Stimulated activated CD8-positive, alpha-beta memory T cell treated with anti-CD3 and anti-CD28 coated beads, Interleukin-4, amount 100 ng/mL, for 24 hours (primary cell): ENCODE measurements around the gene DTNB.

Source experiments
- DNase-seq: peaks from one replicate; pipeline ENCODE4 v3.0.0-alpha.2; 2020; ENCODE audit warnings: low read depth

DTNB gene

GRCh38 chr2:25385910-25386309 lies 287.5 kb downstream of the DTNB start:
- DNase-seq, result no peak

DNA sequence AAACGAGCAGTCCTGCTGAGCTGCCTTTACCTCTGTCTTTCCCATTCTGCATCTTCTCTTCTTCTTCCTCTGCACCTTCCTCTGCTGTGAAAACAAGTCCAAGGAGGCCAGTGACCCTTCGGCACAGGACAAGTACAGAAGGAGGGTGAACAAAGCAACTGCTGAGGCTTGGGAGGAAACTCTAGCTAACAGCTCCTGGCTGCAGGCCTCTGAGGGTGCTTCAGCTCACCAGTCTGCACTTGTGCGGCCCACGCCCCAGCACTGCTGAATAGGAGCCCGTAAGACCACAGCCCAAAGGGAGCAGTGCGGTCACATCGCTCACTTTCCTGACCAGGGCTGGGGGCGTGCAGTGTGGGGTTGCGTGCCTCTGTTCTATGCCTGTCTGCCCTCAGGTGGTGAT lies 289.6 kb downstream of the DTNB start:
- no peak for DNase-seq

DNA sequence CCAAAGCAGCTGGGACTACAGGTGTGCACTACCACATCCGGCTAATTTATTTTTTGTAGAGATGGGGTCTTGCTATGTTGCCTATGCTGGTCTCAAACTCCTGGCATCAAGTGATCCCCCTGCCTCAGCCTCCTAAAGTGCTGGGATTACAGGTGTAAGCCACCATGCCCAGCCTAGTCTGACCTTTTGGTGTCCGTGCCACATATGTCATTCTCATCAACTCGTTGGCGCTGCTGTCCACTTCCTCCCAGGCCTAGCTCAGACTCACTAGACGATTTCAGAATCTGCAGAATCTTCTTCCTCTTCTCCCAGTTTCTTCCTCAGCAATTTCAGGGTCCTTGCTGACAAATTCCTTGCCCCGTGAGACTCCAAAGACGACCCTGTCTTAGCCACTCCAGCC lies 291.9 kb downstream of the DTNB start:
- DNase-seq, result no peak

- DNase-seq, result no peak
These were observed 292.6 kb downstream of the DTNB start for GRCh38 chr2:25380586-25381375.

GRCh38 chr2:25380023-25380422 lies 293.4 kb downstream of the DTNB start:
- no peak for DNase-seq

- no peak for DNase-seq
These were observed 293.8 kb downstream of the DTNB start for GRCh38 chr2:25379535-25379934.

DNA sequence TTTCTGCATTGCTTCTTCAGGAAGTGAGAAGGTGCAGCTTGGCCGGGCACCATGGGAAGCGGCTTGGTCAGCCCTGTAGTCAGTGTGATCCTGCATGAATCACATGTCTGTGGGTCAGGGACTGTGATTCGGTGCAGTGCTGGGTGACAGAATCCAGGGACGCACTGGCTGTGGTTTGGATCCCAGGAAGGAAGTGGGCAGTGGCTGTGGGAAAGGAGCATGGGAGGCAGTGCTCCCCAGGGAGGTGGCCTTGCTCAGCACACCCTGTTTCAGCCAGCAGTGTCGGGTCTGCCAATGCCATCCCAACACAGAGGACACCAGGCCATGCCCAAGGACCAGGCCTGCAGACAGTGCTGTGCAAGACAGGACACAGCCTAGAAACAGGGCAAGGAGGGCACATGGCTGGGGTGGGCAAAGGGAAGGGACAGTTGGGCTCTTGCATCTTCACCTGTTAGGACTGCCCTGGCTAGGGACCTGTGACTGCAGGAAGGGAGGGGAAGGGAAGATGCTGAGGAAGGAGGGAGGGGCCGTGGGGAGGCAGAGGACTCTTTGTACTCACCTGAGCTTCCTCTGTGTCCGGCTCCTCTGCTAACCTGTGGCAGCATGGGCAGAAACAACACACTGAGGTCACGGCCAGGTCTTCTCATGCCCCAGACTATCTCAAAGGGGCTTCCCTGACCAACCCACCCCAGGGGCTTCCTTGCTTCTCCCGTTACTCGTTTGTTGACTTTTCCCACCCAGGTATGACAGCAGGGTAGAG lies 294.5 kb downstream of the DTNB start:
- DNase-seq, result no peak

DNA sequence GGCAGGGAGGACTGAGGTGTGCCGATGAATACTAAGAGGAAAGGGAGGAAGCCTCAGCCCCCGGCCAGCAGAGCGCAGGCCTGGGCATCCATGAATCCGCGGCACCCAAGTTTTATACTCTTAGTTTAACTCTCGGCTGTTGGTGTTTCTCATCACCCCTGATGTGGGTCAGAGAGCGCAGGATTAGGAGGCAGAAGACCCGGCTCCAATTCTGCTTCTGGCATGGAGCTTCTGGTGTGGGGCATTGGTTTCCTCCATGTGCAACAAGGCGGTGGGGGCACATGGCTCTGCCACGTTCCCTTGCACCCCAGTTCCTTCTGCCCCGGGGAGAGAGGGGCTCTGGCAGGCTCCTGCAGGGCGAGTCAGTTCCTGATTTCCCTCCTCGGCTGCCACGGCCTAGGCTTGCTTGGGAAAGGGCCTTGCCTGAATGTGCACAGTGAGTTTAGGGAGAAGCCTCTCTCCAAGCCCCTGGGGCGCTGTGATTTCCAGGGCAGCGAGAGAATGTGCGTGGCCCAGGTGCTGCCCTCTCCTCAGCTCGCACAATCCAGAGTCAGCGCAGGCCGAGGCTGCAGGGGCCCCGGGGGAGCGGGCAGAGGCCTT lies 295.5 kb downstream of the DTNB start:
- DNase-seq, result no peak

GRCh38 chr2:25376750-25377621 lies 296.4 kb downstream of the DTNB start:
- DNase-seq, result peak; percentile 91

- DNase-seq, result no peak
These were observed 297.3 kb downstream of the DTNB start for GRCh38 chr2:25375989-25376545.

DNA sequence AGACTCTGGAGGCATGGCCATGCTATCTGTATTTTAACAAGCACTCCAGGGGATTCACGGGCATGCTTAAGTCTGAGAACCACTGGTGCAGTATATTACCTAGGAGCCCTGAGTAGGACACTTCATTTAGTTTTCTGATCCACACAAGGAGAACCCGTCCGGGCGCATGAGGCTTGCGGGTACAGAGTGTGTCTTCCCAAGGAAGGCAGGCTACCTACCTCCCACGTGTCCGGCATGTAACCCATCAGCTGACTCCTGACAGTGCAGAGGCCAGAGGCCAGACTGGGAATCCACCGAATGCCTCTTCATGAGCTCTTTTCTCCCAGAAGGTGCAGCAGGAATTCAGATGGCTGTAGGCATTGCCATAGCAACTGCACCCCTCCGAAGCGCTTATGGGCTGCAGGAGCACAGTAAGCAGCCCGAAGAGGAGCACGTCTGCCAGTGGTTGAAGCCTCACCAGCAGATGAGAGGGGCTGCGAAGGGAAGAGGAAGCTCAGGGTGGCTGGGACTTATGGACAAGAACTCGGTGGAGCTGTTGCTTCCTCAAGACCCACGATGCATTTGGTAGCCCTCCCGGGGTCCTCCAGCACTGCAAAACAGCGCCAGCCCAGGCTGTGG lies 297.9 kb downstream of the DTNB start:
- no peak for DNase-seq

DNA sequence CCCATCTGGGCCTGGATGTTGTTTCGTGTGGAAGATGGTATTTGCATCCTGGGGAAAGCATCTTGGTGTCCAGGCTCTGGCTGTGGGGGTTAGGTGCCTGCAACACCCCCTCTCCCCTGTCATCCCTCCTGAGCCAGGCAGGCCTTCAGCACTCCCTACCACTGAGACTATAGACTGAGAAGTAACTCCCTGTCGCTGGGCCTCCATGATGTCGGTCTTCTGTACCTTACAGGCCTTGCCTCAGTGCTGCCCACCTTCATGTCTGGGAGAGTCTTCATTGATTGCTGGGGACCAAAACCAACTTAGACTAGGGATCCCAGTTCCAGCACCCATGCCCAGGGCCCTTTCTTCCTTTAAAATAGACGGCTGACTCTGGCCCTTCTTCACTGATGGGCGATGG lies 298.6 kb downstream of the DTNB start:
- DNase-seq, result no peak

GRCh38 chr2:25374411-25374810 lies 299.0 kb downstream of the DTNB start:
- DNase-seq, result no peak

DNA sequence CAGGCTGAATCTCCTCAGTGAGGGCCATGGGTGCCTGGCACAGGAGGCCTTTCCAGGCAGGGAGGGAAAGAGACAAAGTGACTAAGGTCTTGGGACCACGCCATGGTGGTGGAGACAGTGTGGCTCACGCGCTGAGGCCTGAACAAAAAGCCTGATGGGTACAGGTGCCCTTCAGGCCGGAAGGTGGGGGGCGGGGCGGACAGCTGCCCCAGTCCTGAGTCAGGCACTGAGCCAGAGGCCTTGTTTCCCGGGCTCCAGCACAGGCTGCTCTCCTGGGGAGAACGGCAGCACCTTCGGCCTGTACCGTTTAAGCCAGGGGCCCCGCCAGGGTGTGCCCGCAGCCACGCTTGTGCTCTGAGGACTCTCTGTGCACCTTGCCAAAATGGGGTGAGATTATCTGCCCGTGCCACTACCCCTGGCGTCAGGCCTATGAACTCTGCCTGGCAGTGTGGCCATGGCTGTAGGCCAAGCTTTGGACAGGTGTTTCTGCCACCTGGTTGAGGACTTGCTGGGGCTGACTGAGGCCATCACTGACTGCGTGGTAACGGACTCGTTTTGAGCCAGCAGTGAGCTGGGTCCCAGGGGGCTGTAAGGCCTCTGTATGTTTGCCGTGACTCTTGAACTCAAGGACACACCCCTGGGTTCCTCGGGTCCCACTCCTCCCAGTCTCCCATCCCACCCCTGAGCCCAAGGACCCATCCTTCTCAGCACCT lies 300.0 kb downstream of the DTNB start:
- DNase-seq, result no peak

DNA sequence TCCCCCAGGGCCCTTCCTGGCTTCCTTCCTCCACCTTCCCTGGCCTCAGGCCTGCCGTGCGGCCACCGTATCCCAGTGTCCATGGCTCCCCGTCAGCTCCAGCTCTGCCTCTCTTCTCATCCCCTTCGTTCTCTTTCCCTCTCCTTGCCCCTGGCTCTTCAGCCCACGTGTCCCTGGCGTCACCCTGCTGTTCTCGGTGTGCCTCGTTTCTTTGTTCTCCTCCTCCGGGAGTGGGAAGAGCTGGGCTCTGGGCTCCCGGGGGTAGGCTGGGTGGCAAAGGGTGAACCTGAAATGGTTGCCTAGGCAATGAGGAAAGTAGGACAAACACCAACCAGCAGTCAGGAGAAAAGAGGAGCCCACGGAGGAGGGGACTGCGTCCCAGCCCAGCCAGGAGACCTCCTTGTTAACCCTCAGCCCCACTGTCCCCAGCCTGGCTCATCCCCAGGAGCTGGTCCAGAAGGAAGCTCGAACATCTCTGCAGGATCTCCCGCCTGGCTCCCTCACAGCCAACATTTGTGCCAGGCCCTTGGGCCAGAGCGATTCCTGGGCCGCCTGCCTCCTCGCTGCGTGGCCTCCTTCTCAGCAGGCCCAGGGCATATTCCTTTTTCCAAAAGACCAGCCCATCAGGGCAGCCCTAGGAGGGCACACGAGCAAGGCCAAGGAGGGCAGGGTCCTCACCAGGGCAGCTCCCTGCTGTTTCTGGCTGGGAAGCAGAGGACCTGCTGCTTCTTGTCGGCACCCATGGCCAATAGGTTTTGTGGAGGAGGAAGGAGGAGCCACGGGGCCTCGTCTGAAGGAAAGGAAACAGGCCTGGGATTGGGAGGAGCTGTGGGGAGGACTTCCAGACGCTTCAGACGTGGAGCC lies 300.7 kb downstream of the DTNB start:
- DNase-seq, result no peak

DNA sequence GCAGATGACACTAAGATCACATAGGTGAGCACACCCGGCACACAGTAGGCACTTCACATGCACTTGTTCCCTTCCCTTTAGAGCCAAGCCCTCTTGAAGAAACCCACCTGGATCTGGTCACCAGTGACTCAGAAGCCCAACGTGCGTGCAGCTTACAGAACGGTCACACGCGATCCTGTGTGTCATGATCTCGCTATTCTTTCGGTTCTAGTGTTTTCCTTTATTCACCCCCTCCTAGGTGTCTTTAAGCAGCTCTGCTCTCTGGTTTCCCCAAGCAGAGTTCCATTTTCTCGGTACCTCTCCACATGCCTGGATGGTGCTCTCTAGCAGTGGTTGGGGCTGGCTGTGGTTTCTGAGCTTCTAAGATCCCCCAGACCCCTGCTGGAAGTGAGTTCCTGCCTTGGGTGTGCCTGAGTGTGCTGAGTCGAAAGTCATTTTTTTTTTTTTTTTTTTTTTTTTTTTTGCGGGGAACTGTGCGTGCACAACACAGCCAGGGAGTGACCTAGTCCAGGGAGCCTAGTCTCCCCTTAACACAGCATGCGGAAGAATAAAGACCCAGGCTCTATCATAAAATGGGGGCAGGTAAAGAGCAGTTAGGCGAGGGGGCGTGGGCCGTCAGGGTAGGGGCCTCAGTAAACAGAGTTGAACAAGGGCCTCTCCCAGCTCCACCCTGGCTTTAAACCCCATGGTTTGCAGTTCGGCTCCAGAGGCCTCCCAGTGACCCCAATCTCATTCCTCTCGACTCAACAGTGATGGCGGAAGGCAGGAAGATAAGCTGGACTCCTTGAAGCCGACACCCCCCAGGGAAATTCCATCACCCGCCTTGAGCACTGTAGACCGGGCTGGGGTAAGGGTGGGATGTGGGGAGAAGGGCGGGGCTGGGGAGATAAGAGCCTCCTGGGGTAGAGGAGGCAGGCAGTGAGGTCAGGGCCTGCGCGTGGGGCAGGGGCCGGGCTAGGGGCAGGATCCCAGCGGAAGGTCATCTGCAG lies 301.8 kb downstream of the DTNB start:
- DNase-seq, result no peak

DNA sequence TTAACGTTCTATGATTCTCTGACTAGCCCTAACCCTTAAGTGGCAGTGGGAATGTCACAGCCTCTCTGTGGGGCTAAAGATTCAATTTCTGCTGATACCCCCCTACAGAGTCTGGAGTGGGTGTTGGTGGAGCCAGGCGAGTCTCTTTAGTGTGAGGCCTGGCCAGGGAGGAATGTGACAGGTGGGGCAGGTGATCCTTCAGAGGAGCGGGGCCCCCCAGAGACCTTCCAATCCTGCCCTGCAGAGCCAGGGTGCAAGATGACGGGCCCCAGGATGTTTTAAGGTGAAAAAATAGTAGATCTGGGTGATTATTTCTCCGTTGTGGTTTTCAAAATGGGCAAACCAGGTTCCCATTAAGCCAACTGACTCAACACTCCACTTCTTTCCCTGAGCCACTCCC lies 303.5 kb downstream of the DTNB start:
- DNase-seq, result no peak

DNA sequence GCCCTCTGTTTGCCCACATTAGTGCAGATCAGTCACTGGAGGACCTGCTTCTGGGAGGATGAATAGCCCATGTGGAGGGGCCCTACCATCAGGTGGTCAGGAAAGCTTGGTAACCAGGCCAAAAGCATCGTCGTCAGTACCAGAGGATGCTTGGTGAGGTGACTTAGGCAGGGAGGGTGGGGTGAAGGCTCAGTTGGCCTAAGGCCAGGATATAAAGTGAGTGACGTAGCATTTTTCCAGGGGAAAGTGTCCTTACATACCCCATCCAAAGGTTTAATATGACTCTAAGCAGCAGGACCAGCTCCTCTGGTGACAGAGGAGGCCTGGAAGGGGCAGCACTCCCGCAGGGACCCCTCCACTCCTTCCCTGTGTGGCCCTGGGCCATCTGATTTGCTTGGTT lies 303.9 kb downstream of the DTNB start:
- no peak for DNase-seq

DNA sequence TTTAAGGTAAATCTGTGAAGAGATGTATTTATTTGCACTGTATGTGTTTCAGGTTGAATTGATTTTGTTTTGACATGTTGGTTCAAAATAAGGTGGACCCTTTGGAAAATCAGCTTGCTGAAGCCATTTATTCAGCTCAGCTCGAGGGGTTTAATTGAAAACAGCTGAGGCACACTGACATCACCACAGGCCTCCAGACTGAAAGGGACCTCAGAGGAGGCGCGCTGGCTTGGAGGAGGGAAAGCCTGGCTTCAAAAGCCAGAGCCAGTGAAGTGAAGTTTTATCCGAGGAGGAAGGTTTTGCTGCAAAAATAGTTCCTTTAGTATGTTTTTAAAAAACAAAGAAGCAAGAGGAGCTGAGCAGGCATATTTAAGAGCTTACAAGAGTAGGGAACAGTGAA lies 304.7 kb downstream of the DTNB start:
- DNase-seq, result no peak
